SK-N-SH (cell line): ENCODE measurements around the gene NFKBIE.

ENCODE experiments used
- JUND ChIP-seq: IDR thresholded peaks from 2 replicates; pipeline ENCODE4 v1.4.0; 2012
- TF ChIP-seq, protein P1 (sequence below): fragments of 200-600 bp; sonication (generic); IDR thresholded peaks from 2 replicates; pipeline ENCODE4 v1.6.1; 2017; ENCODE audit warnings: antibody characterized with exemption, mild to moderate bottlenecking, moderate library complexity

GRCh38 chr6:44230034-44230675 is 35.2 kb downstream of the NFKBIE start:
- TF ChIP-seq, protein P1, sequence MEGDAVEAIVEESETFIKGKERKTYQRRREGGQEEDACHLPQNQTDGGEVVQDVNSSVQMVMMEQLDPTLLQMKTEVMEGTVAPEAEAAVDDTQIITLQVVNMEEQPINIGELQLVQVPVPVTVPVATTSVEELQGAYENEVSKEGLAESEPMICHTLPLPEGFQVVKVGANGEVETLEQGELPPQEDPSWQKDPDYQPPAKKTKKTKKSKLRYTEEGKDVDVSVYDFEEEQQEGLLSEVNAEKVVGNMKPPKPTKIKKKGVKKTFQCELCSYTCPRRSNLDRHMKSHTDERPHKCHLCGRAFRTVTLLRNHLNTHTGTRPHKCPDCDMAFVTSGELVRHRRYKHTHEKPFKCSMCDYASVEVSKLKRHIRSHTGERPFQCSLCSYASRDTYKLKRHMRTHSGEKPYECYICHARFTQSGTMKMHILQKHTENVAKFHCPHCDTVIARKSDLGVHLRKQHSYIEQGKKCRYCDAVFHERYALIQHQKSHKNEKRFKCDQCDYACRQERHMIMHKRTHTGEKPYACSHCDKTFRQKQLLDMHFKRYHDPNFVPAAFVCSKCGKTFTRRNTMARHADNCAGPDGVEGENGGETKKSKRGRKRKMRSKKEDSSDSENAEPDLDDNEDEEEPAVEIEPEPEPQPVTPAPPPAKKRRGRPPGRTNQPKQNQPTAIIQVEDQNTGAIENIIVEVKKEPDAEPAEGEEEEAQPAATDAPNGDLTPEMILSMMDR: no peak
- TF ChIP-seq JUND: no peak
